Heart left ventricle (tissue), 16 donors: Measurements from ENCODE around the gene NCOA3. TPM values are rescaled to one million over a fixed set of nuclear protein-coding genes. Genes with fewer than 3 reads are reported as not detected.

Source experiments
- ATAC-seq, 4 donors: fragments of 200-7000 bp; cut with Tn5 transposase; one replicate each; pipeline ENCODE4 v1.9.1; 2020 to 2022; ENCODE audit warnings: moderate library complexity in 4 of 4, mild to moderate bottlenecking in 3 of 4, moderate number of reproducible peaks in 1 of 4
- DNase-seq, 5 donors: peaks; one replicate each; pipeline ENCODE4 v3.0.0-alpha.2; 2020
- H3K27ac ChIP-seq, 12 donors: fragments of 200-600 bp; sonication (generic) in 4 of 12; one replicate each; pipeline versions ENCODE4 v1.5.0 to v1.8.0; 2016 to 2022; ENCODE audit warnings: mild to moderate bottlenecking in 2 of 12
- H3K27me3 ChIP-seq, 9 donors: fragments of 200-600 bp; sonication (generic) in 2 of 9; one replicate each; pipeline versions ENCODE4 v1.5.1 to v1.8.0; 2016 to 2022; ENCODE audit warnings: mild to moderate bottlenecking in 3 of 9
- H3K36me3 ChIP-seq, 9 donors: fragments of 200-600 bp; sonication (generic) in 2 of 9; one replicate each; pipeline versions ENCODE4 v1.5.0 to v1.8.0; 2018 to 2022; ENCODE audit warnings: mild to moderate bottlenecking in 2 of 9
- H3K4me1 ChIP-seq, 12 donors: fragments of 200-600 bp; sonication (generic) in 4 of 12; one replicate each; pipeline versions ENCODE4 v1.5.0 to v1.8.0; 2016 to 2022; ENCODE audit warnings: mild to moderate bottlenecking in 3 of 12
- H3K4me3 ChIP-seq, 12 donors: fragments of 200-600 bp; sonication (generic) in 4 of 12; one replicate each; pipeline versions ENCODE4 v1.5.0 to v1.8.0; 2017 to 2022; ENCODE audit warnings: mild to moderate bottlenecking in 9 of 12, moderate library complexity in 4 of 12
- H3K9me3 ChIP-seq, 12 donors: fragments of 200-600 bp; sonication (generic) in 4 of 12; one replicate each; pipeline versions ENCODE4 v1.5.0 to v1.8.0; 2016 to 2022; ENCODE audit warnings: mild to moderate bottlenecking in 1 of 12
- CTCF ChIP-seq, 12 donors: fragments of 200-600 bp; sonication (generic) in 4 of 12; IDR thresholded peaks; one replicate each; pipeline versions ENCODE4 v1.5.0 to v1.8.0; 2018 to 2022; ENCODE audit warnings: antibody characterized with exemption in 12 of 12, mild to moderate bottlenecking in 5 of 12
- POLR2A ChIP-seq, 2 donors: fragments of 450-650 bp; IDR thresholded peaks; one replicate each; pipeline ENCODE4 v1.6.1; 2017; ENCODE audit warnings: antibody characterized with exemption in 2 of 2, mild to moderate bottlenecking in 2 of 2, moderate library complexity in 2 of 2
- WGBS, 4 donors: extraction: QIAGEN DNeasy Blood & Tissue Kit in 2 of 4; methylation state at CpG; one replicate each; pipeline versions ENCODE4 v1.1.5 to v1.1.7; 2013 to 2018; 5-methylcytosine and 5-hydroxymethylcytosine counted together
- intact Hi-C, 10 donors: fragments of 100-400 bp; cut with DNase I; formaldehyde crosslinking; loops; one replicate each; pipeline versions ENCODE4 v1.11.1 to v1.14.2; 2022
- polyA plus RNA-seq, 2 donors: library from polyadenylated mRNA; stranded (reverse); fragments of 200-250 nt; gene quantifications; one replicate each; pipeline ENCODE4 v1.2.3, GENCODE V29; 2013
- total RNA-seq, 9 donors: library from RNA; depleted of rRNA in 2 of 9; stranded (reverse); fragments of >200 nt in 2 of 9; fragmentation: NEBNext Ultra II Directional in 3 of 9; extraction: Animal tissue kit (Norgen Biotek cat#: 25700) in 3 of 9; gene quantifications; one replicate each; pipeline versions ENCODE4 v1.1.0 to v1.2.4, GENCODE V29; 2016 to 2023
- donor health status: ischemic (EF 13 %, LVEDD 7.1; RV severe dilation, severe dysfunction).
- donor health status: healthy with polysubstance abuse.
- donor health status: DM: no; HTN: yes; CAD: no.
- donor health status: DM: no; HTN: no; CAD: no.
- donor health status: ischemic (EF 25% LVEDD 6.9; RV normal size, moderate dysfunction).
- donor health status: ischemic (EF 25% LVEDD 5.7; RV mildly dilated, moderate dysfunction).
- donor health status: healthy.
- donor health status: DM: yes; HTN: yes; CAD: no.
- donor health status: ischemic (EF 35%, LVEDD 5.7; RV mildly dilated, moderate dysfunction).
- donor health status: nonischemic (EF 11% LVEDD 7.7; RV severe dilation, severe dysfunction).
- donor health status: DM: yes; HTN: yes; CAD: no.
- donor health status: PGD.
- donor health status: ischemic (EF 29% LVEDD 5.4; RV normal size, mild dysfunction).
- donor health status: nonischemic (EF 23%, LVEDD 6.1; RV moderate dilation, normal function).

The NCOA3 gene
- total and polyA plus RNA-seq, 11 donors: 6.7 to 39.3 (median 25.3) TPM

GRCh38 chr20:47680804-47681529, 179.3 kb downstream of the NCOA3 start:
- ATAC-seq: no peak
- Histone ChIP-seq H3K27ac (peak overlapping the region in 2 of 12 donors; percentile 15 to 49), H3K36me3 (peaks cover 0 to 19% (median 8%) of the 10 kb centered on the region in 9 donors), H3K4me1 (peaks cover 0 to 28% (median 17%) of the 10 kb centered on the region in 12 donors), H3K9me3 (no peaks in the 10 kb centered on the region), H3K27me3 (no peaks in the 10 kb centered on the region), H3K4me3 (no peak overlapping the region)
- 93 to 99% (median 93%) methylated on average over 6 of the region's 6 CpGs for WGBS, 4 donors
- intact Hi-C loops: loop anchor here in 4 of 10 donors (5.0 to 10.0 kb wide), 2 partner anchors 104 to 106 kb away; partner anchors contain the start of gene SULF2 (in 4 of the 4)
- no peak for TF ChIP-seq CTCF (IDR thresholded peaks at IDR 0.05)
- no peak for TF ChIP-seq POLR2A (IDR thresholded peaks at IDR 0.05)
- no peak for DNase-seq

DNA sequence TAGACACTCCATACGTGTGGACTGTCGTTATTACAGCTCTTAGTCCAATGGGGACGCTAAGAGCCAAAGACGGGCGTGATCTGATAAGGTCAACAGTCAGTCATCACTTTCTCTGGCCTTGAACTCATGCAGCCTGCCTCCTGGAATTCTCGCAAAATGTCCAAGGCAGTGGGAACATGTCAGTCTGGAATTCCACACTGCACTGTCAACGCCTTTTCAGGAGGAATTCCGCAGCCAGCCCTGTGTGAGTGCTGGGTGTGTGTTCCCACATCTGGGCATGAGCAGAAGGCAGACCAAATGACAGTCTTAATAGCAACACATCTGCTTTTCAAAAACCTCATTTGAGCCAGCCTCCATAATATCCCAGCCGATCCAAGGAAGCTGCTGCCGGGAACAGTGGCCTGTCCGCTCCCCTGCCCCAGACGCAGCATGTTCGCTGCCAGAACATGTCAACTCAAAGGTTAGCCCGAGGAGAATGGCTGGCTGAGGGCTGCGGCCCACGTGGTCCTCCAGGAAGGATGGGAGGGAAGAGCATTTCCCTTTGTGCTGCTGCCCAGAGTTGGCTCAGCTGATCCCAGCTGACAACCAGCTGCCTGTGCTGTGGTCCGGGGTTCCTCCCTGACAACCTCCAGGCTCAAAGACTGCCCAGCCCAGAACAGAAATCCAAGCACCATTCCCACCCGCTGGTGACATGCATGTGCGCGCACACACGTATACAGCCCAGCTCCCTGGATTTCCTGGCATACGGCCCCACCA, 180.5 kb downstream of the NCOA3 start:
- TF ChIP-seq CTCF (IDR thresholded peaks at IDR 0.05) (no peak), POLR2A (IDR thresholded peaks at IDR 0.05) (no peak)
- no peaks in the 10 kb centered on the region for H3K27me3 ChIP-seq
- 23 to 34% (median 25%) methylated on average over 15 to 22 of the region's 22 CpGs for WGBS, 4 donors
- intact Hi-C loops: loop anchor here in 5 of 10 donors (1.0 to 10.0 kb wide), 6 partner anchors 23 to 939 kb away; partner anchors contain the start of gene SULF2 (in 4 of the 5)
- peaks cover 0 to 13% (median 0%) of the 10 kb centered on the region in 9 donors for H3K36me3 ChIP-seq
- DNase-seq (peak; percentile 76 to 87 (median 83)), ATAC-seq (peak; percentile 82 to 95 (median 89))
- no peak overlapping the region for H3K4me3 ChIP-seq
- H3K27ac ChIP-seq: peak overlapping the region in 11 of 12 donors; percentile 15 to 67 (median 46)
- H3K4me1 ChIP-seq: peaks cover 0 to 28% (median 17%) of the 10 kb centered on the region in 12 donors
- H3K9me3 ChIP-seq: no peaks in the 10 kb centered on the region

DNA sequence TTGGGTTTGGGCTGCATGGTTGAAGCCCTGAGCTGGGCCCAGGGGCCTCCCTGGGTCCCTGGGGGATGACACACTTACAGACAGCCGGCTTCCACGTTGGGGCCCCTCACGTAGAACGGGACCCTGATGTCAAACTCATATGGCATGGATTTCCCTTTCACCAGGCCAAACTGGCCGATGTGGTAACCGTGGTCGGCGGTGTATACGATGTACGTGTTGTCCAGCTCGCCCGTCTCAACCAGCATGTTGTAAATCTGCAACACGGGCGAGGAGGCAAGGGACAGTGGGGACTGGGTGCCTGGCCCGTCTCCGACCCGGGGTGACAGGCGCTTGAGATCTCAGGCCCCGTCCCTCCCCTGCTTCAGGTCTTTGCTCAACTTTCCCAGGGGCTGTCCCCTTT, 181.2 kb downstream of the NCOA3 start:
- TF ChIP-seq POLR2A (IDR thresholded peaks at IDR 0.05) (no peak), CTCF (IDR thresholded peaks at IDR 0.05) (no peak)
- peak overlapping the region in 7 of 12 donors; percentile 15 to 67 (median 47) for H3K27ac ChIP-seq
- intact Hi-C loops: loop anchor here in 5 of 10 donors (1.0 to 10.0 kb wide), 6 partner anchors 22 to 938 kb away; partner anchors contain the start of gene SULF2 (in 4 of the 5)

More for the DNA sequence above, 181.2 kb downstream of the NCOA3 start:
- Histone ChIP-seq H3K27me3 (no peaks in the 10 kb centered on the region), H3K4me3 (no peak overlapping the region), H3K4me1 (peaks cover 0 to 28% (median 17%) of the 10 kb centered on the region in 12 donors), H3K9me3 (no peaks in the 10 kb centered on the region), H3K36me3 (peaks cover 0 to 13% (median 0%) of the 10 kb centered on the region in 9 donors)
- ATAC-seq: no peak
- WGBS, 4 donors: 83 to 93% (median 86%) methylated on average over 15 to 19 of the region's 19 CpGs
- DNase-seq: no peak
